Measurements from ENCODE around the gene SLC13A3.

The SLC13A3 gene

GRCh38 chr20:46651091-46651962 is at the start of gene SLC13A3:
Gene SLC13A3, minus strand, starts transcription at chr20:46651459. Its CDS starts 38 bp downstream, at chr20:46651421.
- no peak for DNase-seq

- DNase-seq: no peak
Measured at GRCh38 chr20:46701057-46701456, 49.8 kb upstream of the SLC13A3 start.

GRCh38 chr20:46700481-46700880 is 49.2 kb upstream of the SLC13A3 start:
- no peak for DNase-seq

GRCh38 chr20:46699651-46700359 is 48.5 kb upstream of the SLC13A3 start:
- no peak for DNase-seq

GRCh38 chr20:46698788-46699187 is 47.5 kb upstream of the SLC13A3 start:
- DNase-seq: no peak

- no peak for DNase-seq
Measured at GRCh38 chr20:46696791-46697279, 45.6 kb upstream of the SLC13A3 start.

- no peak for DNase-seq
Measured at GRCh38 chr20:46695892-46696291, 44.6 kb upstream of the SLC13A3 start.

GRCh38 chr20:46694484-46694883 is 43.2 kb upstream of the SLC13A3 start:
- DNase-seq: no peak

GRCh38 chr20:46691196-46691595 is 39.9 kb upstream of the SLC13A3 start:
- no peak for DNase-seq

GRCh38 chr20:46690219-46691106 is 39.2 kb upstream of the SLC13A3 start:
- no peak for DNase-seq

GRCh38 chr20:46689754-46690085 is 38.5 kb upstream of the SLC13A3 start:
- DNase-seq: no peak

GRCh38 chr20:46689082-46689753 is 38.0 kb upstream of the SLC13A3 start, which contains the start of gene TP53RK:
Gene TP53RK, minus strand, starts transcription at chr20:46689444. Its CDS starts 30 bp downstream, at chr20:46689414.
- DNase-seq: peak; percentile 96 to 97

- DNase-seq: no peak
Measured at GRCh38 chr20:46688151-46689081, 37.2 kb upstream of the SLC13A3 start.

- DNase-seq: no peak
Measured at GRCh38 chr20:46683939-46684750, 32.9 kb upstream of the SLC13A3 start.

- DNase-seq: no peak
Measured at GRCh38 chr20:46683668-46683938, 32.3 kb upstream of the SLC13A3 start.

GRCh38 chr20:46683011-46683667 is 31.9 kb upstream of the SLC13A3 start:
- no peak for DNase-seq

GRCh38 chr20:46682063-46682821 is 31.0 kb upstream of the SLC13A3 start:
- no peak for DNase-seq

- DNase-seq: peak; percentile 79 to 81
Measured at GRCh38 chr20:46681032-46681854, 30.0 kb upstream of the SLC13A3 start.
